ENCODE results near the gene C4orf54. TPM values are rescaled to one million over a fixed set of nuclear protein-coding genes. Genes with fewer than 3 reads are reported as not detected.

C4orf54 gene
- total RNA-seq, result not detected in 2 replicates

DNA sequence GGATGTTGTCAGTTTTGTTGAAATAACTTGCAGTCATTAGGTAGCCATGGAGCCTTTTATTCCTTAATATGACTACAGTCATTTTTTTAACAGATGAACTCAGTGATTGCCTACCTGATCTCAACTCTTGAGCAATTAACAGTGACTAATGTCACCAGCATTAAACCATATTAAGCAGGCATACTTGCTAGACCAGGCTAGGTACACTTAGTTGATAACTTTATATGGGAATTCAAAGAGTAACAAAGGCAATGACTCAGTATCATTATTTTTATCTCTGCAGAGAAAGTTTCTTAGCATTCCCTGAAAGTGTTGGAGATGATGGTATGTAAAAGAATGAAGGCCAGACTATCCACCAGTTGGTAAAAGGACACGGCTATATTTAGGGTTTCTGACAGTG is at the start of gene C4orf54:
TSS of gene C4orf54 (minus strand) at position 31 of the 400 bp plus-strand sequence. CDS start 3,180 bp downstream, outside the sequence.

Other genes starting within 250 kb of the C4orf54 start
- gene ADH7, start 222.5 kb downstream of the C4orf54 start, total RNA-seq, result not detected in 2 replicates
- gene C4orf17, start 146.8 kb downstream of the C4orf54 start, total RNA-seq, result not detected in 2 replicates
- gene TRMT10A, start 93.8 kb downstream of the C4orf54 start, total RNA-seq, result 1.9 and 3.6 TPM in 2 replicates
- gene MTTP, start 83.0 kb downstream of the C4orf54 start, total RNA-seq, result 0.13 TPM in 1 of 2 replicates, not detected in the other
- under 0.01 TPM in 1 of 2 replicates, not detected in the other for gene DAPP1, start 159.0 kb upstream of the C4orf54 start, total RNA-seq
- gene LAMTOR3, start 236.6 kb upstream of the C4orf54 start, total RNA-seq, result 24.1 and 33.2 TPM in 2 replicates